ENCODE data around the gene PRXL2A.
"Not testable (repeated sequence)": the region's sequence is repeated elsewhere in the genome, so short reads cannot be mapped to it uniquely, and the experiment has no call there.

The PRXL2A gene

GRCh38 chr10:80462299-80462980 is 54.1 kb downstream of the PRXL2A start:
- no peak for FAIRE-seq

GRCh38 chr10:80462981-80463741 is 54.8 kb downstream of the PRXL2A start:
- no peak for FAIRE-seq

GRCh38 chr10:80463868-80464267 is 55.5 kb downstream of the PRXL2A start:
- no peak for FAIRE-seq

GRCh38 chr10:80464557-80465450 is 56.5 kb downstream of the PRXL2A start:
- FAIRE-seq: no peak

- no peak for FAIRE-seq
These were observed 57.1 kb downstream of the PRXL2A start for GRCh38 chr10:80465451-80465835.

- FAIRE-seq: no peak
These were observed 57.7 kb downstream of the PRXL2A start for GRCh38 chr10:80465839-80466590.

GRCh38 chr10:80466724-80467326 is 58.5 kb downstream of the PRXL2A start:
- FAIRE-seq: no peak

GRCh38 chr10:80468002-80468401 is 59.7 kb downstream of the PRXL2A start:
- FAIRE-seq: no peak

- no peak for FAIRE-seq
These were observed 60.6 kb downstream of the PRXL2A start for GRCh38 chr10:80468806-80469421.

GRCh38 chr10:80470266-80470665 is 61.9 kb downstream of the PRXL2A start:
- no peak for FAIRE-seq

- no peak for FAIRE-seq
These were observed 62.6 kb downstream of the PRXL2A start for GRCh38 chr10:80471001-80471400.

- no peak for FAIRE-seq
These were observed 63.4 kb downstream of the PRXL2A start for GRCh38 chr10:80471715-80472233.

GRCh38 chr10:80472234-80473095 is 64.1 kb downstream of the PRXL2A start:
- no peak for FAIRE-seq

- FAIRE-seq: no peak
These were observed 64.8 kb downstream of the PRXL2A start for GRCh38 chr10:80473096-80473657.

GRCh38 chr10:80473692-80474596 is 65.6 kb downstream of the PRXL2A start:
- FAIRE-seq: no peak

GRCh38 chr10:80474597-80474910 is 66.2 kb downstream of the PRXL2A start:
- FAIRE-seq: no peak

GRCh38 chr10:80474941-80475340 is 66.6 kb downstream of the PRXL2A start:
- FAIRE-seq: no peak

GRCh38 chr10:80475641-80476040 is 67.3 kb downstream of the PRXL2A start:
- FAIRE-seq: not testable (repeated sequence)

- no peak for FAIRE-seq
These were observed 68.3 kb downstream of the PRXL2A start for GRCh38 chr10:80476685-80477084.

Measured in islet of Langerhans (tissue), 1 donor.